Lung (tissue), 12 donors: ENCODE results near the gene SLC39A5. TPM values are rescaled to one million over a fixed set of nuclear protein-coding genes. Genes with fewer than 3 reads are reported as not detected.

Experiments
- ATAC-seq: fragments of 200-7000 bp; cut with Tn5 transposase; one replicate; pipeline ENCODE4 v1.9.1; 2020; ENCODE audit warnings: moderate number of reproducible peaks; ENCODE audit not compliant: insufficient read depth, low FRiP score
- DNase-seq, 3 donors: peaks; one replicate each; pipeline ENCODE4 v3.0.0-alpha.2; 2013 to 2017
- H3K27ac ChIP-seq, 2 donors: one replicate each; pipeline ENCODE4 v1.5.1; 2013; ENCODE audit warnings: mild to moderate bottlenecking in 2 of 2, moderate library complexity in 2 of 2, control low read depth in 1 of 2, inconsistent platforms in 1 of 2, low read depth in 1 of 2, low read length in 1 of 2
- H3K27me3 ChIP-seq, 3 donors: one replicate each; pipeline ENCODE4 v1.5.1; 2013; ENCODE audit warnings: low read length in 2 of 3; ENCODE audit not compliant: control insufficient read depth in 3 of 3, insufficient read depth in 3 of 3
- H3K36me3 ChIP-seq, 4 donors: one replicate each; pipeline ENCODE4 v1.5.1; 2013; ENCODE audit warnings: low read length in 4 of 4, mild to moderate bottlenecking in 1 of 4, moderate library complexity in 1 of 4; ENCODE audit not compliant: control insufficient read depth in 4 of 4, insufficient read depth in 4 of 4
- H3K4me1 ChIP-seq, 5 donors: one replicate each; pipeline ENCODE4 v1.5.1; 2013; ENCODE audit warnings: low read length in 5 of 5, mild to moderate bottlenecking in 2 of 5, moderate library complexity in 1 of 5; ENCODE audit not compliant: control insufficient read depth in 5 of 5, insufficient read depth in 5 of 5
- H3K4me3 ChIP-seq: one replicate; pipeline ENCODE4 v1.5.1; 2013; ENCODE audit warnings: mild to moderate bottlenecking, control low read depth, moderate library complexity
- H3K9ac ChIP-seq, 2 donors: one replicate each; pipeline ENCODE4 v1.5.1; 2013; ENCODE audit warnings: low read length in 2 of 2, control low read depth in 1 of 2; ENCODE audit not compliant: insufficient read depth in 1 of 2
- H3K9me3 ChIP-seq, 4 donors: one replicate each; pipeline ENCODE4 v1.5.1; 2013; ENCODE audit warnings: low read length in 3 of 4, mild to moderate bottlenecking in 1 of 4, moderate library complexity in 1 of 4; ENCODE audit not compliant: control insufficient read depth in 4 of 4, insufficient read depth in 3 of 4
- WGBS, 2 donors: extraction: QIAGEN DNeasy Blood & Tissue Kit; methylation state at CpG; one replicate each; pipeline ENCODE4 v1.1.7; 2013; 5-methylcytosine and 5-hydroxymethylcytosine counted together
- polyA plus RNA-seq, 2 donors: library from polyadenylated mRNA; stranded (reverse); fragments of 200-250 nt; gene quantifications; one replicate each; pipeline ENCODE4 v1.2.1, GENCODE V29; 2013
- total RNA-seq, 2 donors: library from RNA; depleted of rRNA in 1 of 2; stranded (reverse); fragments of >200 nt in 1 of 2; gene quantifications; one replicate each; pipeline ENCODE4 v1.2.1, GENCODE V29; 2014 to 2021
- TF ChIP-seq, protein P1 (sequence below): IDR thresholded peaks from 2 replicates; pipeline ENCODE4 v1.5.1; 2012; ENCODE audit warnings: mild to moderate bottlenecking; ENCODE audit errors: control extremely low read depth, extremely low read depth
- donor health status: control.
- donor health status: control.
- donor health status: Bipolar disorder and iron deficiency.
- donor health status: healthy.
- donor health status: DM: yes; HTN: yes; CAD: no.

SLC39A5 gene
- total and polyA plus RNA-seq, 4 donors: 0.13 to 1.1 (median 0.45) TPM

DNA sequence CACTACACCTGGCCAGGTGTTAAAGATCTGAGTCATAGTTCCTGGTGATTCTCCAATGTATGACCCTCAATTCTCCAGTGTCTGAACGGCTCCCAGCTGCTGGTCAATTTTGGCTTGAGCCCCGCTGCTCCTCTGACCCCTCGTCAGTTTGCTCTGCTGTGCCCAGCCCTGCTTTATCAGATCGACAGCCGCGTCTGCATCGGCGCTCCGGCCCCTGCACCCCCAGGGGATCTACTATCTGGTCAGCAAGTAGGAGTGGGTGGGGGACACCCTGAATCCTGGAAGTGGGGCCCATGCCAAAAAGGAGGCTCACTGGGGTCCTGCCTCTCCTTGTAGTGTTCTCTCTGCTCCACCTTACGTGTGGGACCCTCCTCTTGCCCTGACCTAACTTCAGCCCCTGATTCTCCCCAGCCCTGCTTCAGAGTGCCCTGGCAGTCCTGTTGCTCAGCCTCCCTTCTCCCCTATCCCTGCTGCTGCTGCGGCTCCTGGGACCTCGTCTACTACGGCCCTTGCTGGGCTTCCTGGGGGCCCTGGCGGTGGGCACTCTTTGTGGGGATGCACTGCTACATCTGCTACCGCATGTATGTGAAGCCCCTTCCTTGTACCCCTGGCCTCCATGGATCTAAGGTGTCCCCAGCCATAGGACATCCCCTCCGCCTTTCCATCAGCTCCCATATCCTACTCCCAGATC lies 5.0 kb downstream of the SLC39A5 start:
- no peaks in the 10 kb centered on the region for H3K27me3 ChIP-seq
- TF ChIP-seq, protein P1, sequence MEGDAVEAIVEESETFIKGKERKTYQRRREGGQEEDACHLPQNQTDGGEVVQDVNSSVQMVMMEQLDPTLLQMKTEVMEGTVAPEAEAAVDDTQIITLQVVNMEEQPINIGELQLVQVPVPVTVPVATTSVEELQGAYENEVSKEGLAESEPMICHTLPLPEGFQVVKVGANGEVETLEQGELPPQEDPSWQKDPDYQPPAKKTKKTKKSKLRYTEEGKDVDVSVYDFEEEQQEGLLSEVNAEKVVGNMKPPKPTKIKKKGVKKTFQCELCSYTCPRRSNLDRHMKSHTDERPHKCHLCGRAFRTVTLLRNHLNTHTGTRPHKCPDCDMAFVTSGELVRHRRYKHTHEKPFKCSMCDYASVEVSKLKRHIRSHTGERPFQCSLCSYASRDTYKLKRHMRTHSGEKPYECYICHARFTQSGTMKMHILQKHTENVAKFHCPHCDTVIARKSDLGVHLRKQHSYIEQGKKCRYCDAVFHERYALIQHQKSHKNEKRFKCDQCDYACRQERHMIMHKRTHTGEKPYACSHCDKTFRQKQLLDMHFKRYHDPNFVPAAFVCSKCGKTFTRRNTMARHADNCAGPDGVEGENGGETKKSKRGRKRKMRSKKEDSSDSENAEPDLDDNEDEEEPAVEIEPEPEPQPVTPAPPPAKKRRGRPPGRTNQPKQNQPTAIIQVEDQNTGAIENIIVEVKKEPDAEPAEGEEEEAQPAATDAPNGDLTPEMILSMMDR: no peak
- H3K36me3 ChIP-seq: peaks cover 0 to 31% (median 4%) of the 10 kb centered on the region in 4 donors
- peaks cover 0 to 4% (median 0%) of the 10 kb centered on the region in 5 donors for H3K4me1 ChIP-seq
- no peaks in the 10 kb centered on the region for H3K9me3 ChIP-seq
- ATAC-seq (no peak), DNase-seq (no peak)
- WGBS, 2 donors: 74 to 85% methylated on average over 16 of the region's 16 CpGs
- no peak overlapping the region for H3K27ac ChIP-seq
- H3K9ac ChIP-seq: no peak overlapping the region
- H3K4me3 ChIP-seq: no peak overlapping the region

DNA sequence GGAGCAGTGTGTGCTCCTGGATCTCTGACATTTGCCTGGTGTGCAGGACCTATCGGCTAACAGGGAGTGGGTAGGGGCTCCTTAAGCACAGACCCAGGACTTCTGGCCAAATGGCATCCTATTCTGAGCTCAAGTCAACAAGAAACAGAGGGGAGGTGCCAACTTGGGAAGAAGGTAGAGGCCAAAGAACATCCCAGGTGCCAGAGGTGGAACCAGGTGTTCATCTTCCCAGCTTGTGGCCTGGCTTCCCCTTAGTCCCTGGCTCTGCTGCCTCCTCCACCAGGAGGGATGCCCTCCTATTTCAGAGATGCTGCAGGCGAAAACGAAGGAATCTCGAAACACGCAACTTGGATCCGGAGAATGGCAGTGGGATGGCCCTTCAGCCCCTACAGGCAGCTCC lies 6.2 kb downstream of the SLC39A5 start:
- H3K36me3 ChIP-seq: peaks cover 0 to 40% (median 10%) of the 10 kb centered on the region in 4 donors
- TF ChIP-seq, protein P1: no peak
- no peaks in the 10 kb centered on the region for H3K9me3 ChIP-seq
- H3K27ac ChIP-seq: no peak overlapping the region
- no peaks in the 10 kb centered on the region for H3K4me1 ChIP-seq
- H3K27me3 ChIP-seq: no peaks in the 10 kb centered on the region
- H3K9ac ChIP-seq: no peak overlapping the region
- DNase-seq (no peak), ATAC-seq (no peak)
- WGBS, 2 donors: 94 to 98% methylated on average over 6 of the region's 6 CpGs
- no peak overlapping the region for H3K4me3 ChIP-seq

DNA sequence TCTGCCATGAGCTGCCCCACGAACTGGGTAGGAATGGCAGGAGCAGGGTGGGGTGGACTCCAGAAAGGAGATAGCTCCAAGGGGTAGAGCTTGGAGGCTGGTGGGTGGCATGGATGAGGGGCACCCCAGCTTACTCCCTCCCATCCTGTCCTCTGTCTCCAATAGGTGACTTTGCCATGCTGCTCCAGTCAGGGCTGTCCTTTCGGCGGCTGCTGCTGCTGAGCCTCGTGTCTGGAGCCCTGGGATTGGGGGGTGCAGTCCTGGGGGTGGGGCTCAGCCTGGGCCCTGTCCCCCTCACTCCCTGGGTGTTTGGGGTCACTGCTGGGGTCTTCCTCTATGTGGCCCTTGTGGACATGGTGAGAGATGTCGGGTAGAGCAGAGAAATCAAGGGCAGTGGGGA lies 7.1 kb downstream of the SLC39A5 start:
- Histone ChIP-seq H3K4me3 (no peak overlapping the region), H3K27ac (no peak overlapping the region), H3K9ac (no peak overlapping the region), H3K36me3 (peaks cover 4 to 48% (median 12%) of the 10 kb centered on the region in 4 donors), H3K9me3 (no peaks in the 10 kb centered on the region), H3K27me3 (no peaks in the 10 kb centered on the region), H3K4me1 (no peaks in the 10 kb centered on the region)
- DNase-seq (no peak), ATAC-seq (no peak)
- 75 to 80% methylated on average over 5 of the region's 5 CpGs for WGBS, 2 donors
- TF ChIP-seq, protein P1: no peak
